GM03348 (cell line): Measurements from ENCODE around the gene RHBDL1.
A peak's percentile ranks its signal among the peaks of the same experiment; 100 is the strongest.

Experiments
- DNase-seq: peaks from one replicate; pipeline ENCODE4 v3.0.0; 2012; ENCODE audit warnings: low spot score

Gene RHBDL1

GRCh38 chr16:674968-675883 lies at the start of gene RHBDL1:
Gene RHBDL1, plus strand, starts transcription at chr16:675671. Its CDS starts 120 bp downstream, at chr16:675791.
- DNase-seq: peak; percentile 68

GRCh38 chr16:625977-626765 lies 49.3 kb upstream of the RHBDL1 start:
- no peak for DNase-seq

GRCh38 chr16:626787-627453 lies 48.6 kb upstream of the RHBDL1 start:
- DNase-seq: peak; percentile 94

GRCh38 chr16:627454-628239 lies 47.8 kb upstream of the RHBDL1 start:
- no peak for DNase-seq

GRCh38 chr16:628321-629061 lies 47.0 kb upstream of the RHBDL1 start:
- DNase-seq: no peak

- no peak for DNase-seq
These were observed 46.2 kb upstream of the RHBDL1 start for GRCh38 chr16:629185-629832.

- DNase-seq: no peak
These were observed 45.6 kb upstream of the RHBDL1 start for GRCh38 chr16:629833-630248.

- DNase-seq: no peak
These were observed 45.1 kb upstream of the RHBDL1 start for GRCh38 chr16:630249-630814.

GRCh38 chr16:630815-631405 lies 44.6 kb upstream of the RHBDL1 start, which contains the start of gene WFIKKN1:
Gene WFIKKN1, plus strand, starts transcription at chr16:630985. Its CDS starts 269 bp downstream, at chr16:631254.
- peak; percentile 36 for DNase-seq

- DNase-seq: no peak
These were observed 43.6 kb upstream of the RHBDL1 start for GRCh38 chr16:631808-632358.

GRCh38 chr16:632486-633335 lies 42.8 kb upstream of the RHBDL1 start:
- DNase-seq: no peak

- no peak for DNase-seq
These were observed 42.0 kb upstream of the RHBDL1 start for GRCh38 chr16:633336-634050.

GRCh38 chr16:634051-634670 lies 41.3 kb upstream of the RHBDL1 start:
- DNase-seq: no peak

GRCh38 chr16:634996-635395 lies 40.5 kb upstream of the RHBDL1 start:
- no peak for DNase-seq

GRCh38 chr16:635573-636205 lies 39.8 kb upstream of the RHBDL1 start:
- DNase-seq: no peak

GRCh38 chr16:636206-637080 lies 39.0 kb upstream of the RHBDL1 start, which contains the start of gene METTL26:
Gene METTL26, minus strand, starts transcription at chr16:636305. Its CDS starts 15 bp downstream, at chr16:636290.
- peak; percentile 95 for DNase-seq
